Measurements from ENCODE around the gene TTC23.

Gene TTC23

DNA sequence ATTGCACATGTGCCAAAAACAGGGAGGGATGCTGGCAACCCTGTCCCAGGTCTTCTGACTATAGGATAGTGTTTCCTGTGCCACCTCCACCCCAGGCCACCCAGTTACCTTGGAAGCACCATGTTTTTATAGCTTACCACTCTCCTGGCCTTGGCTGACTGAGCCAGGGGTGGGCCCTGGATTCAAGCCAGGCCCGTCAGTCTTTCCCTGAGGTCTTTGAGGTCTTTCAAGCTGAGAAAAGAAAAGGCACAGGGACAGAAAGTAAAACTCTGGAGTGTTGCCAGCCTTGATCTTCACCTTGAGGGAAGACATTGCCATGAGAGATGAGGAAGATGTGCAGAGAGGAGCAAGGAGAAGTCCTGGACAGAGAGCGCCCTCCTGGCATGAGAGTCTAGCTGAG is 98.2 kb downstream of the TTC23 start:
- no peak overlapping the region for H3K4me3 ChIP-seq (ENCODE audit: low read length)
- no peak for DNase-seq (ENCODE audit: low read depth)
- TF ChIP-seq, protein P1, sequence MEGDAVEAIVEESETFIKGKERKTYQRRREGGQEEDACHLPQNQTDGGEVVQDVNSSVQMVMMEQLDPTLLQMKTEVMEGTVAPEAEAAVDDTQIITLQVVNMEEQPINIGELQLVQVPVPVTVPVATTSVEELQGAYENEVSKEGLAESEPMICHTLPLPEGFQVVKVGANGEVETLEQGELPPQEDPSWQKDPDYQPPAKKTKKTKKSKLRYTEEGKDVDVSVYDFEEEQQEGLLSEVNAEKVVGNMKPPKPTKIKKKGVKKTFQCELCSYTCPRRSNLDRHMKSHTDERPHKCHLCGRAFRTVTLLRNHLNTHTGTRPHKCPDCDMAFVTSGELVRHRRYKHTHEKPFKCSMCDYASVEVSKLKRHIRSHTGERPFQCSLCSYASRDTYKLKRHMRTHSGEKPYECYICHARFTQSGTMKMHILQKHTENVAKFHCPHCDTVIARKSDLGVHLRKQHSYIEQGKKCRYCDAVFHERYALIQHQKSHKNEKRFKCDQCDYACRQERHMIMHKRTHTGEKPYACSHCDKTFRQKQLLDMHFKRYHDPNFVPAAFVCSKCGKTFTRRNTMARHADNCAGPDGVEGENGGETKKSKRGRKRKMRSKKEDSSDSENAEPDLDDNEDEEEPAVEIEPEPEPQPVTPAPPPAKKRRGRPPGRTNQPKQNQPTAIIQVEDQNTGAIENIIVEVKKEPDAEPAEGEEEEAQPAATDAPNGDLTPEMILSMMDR (IDR thresholded peaks at IDR 0.05; ENCODE audit: insufficient read depth, low read depth, low read length, missing control alignments): no peak

DNA sequence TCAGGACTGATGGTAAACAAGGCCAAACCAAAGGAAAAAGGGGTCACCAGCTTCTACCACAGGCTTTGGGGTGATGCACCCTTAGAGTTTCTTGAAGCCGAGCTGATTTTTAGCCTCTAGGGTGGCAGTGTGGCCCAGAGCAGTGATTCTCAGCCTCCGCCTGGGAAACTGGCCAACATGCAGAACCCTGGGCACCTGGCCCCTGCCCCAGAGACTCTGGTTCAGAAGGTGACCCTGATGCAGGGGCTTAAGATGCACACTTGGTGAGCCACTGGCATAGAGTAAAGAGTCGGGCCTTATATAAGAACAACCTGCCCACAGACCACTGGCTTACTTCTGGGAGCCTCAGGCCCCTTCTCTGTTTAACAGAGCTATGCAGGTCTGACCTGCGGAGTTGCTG is 100.0 kb downstream of the TTC23 start:
- TF ChIP-seq, protein P1 (IDR thresholded peaks at IDR 0.05; ENCODE audit: insufficient read depth, low read depth, low read length, missing control alignments): no peak

DNA sequence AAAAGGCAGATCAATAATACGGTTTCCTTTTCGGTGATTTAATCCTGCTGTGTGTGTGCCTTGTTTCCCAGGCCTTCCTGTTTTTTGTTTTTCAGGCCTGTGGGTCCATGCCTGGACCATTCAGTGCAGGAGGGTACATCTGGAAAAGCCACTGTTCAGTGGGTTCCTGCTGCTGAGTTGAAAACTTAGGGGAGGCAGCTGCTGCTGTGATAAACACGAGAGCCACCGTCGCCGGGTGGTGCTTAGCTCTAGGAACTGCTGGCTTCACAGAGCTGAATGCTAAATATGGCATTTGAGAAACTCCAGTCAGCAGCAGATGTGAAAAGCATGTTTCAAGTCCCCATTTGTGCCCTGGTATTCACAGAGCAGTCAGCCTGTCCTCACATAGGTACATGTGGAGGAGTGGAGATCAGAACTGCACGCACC is 100.5 kb downstream of the TTC23 start:
- TF ChIP-seq, protein P1 (IDR thresholded peaks at IDR 0.05; ENCODE audit: insufficient read depth, low read depth, low read length, missing control alignments): no peak
- H3K4me3 ChIP-seq (ENCODE audit: low read length): no peak overlapping the region
- DNase-seq (ENCODE audit: low read depth): no peak

More for the DNA sequence above, 100.0 kb downstream of the TTC23 start:
- DNase-seq (ENCODE audit: low read depth): no peak
- no peak overlapping the region for H3K4me3 ChIP-seq (ENCODE audit: low read length)

DNA sequence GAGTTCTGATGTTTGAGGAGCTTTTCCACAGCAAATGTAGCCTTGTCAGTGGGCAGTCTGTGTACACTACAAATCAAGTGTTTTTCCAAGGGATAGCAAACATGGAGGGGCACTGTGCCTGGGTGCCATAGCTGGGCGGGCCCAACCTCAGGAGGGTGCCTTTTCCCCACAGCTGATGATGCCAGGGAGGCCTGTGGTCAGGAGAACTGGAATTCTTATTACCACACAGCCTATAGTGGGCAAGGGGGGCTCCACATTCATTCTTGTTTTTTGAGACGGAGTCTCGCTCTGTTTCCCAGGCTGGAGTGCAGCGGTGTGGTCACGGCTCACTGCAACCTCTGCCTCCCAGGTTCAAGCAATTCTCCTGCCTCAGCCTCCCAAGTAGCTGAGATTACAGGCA is 102.7 kb downstream of the TTC23 start:
- no peak for DNase-seq (ENCODE audit: low read depth)
- H3K4me3 ChIP-seq (ENCODE audit: low read length): no peak overlapping the region
- TF ChIP-seq, protein P1 (IDR thresholded peaks at IDR 0.05; ENCODE audit: insufficient read depth, low read depth, low read length, missing control alignments): no peak

DNA sequence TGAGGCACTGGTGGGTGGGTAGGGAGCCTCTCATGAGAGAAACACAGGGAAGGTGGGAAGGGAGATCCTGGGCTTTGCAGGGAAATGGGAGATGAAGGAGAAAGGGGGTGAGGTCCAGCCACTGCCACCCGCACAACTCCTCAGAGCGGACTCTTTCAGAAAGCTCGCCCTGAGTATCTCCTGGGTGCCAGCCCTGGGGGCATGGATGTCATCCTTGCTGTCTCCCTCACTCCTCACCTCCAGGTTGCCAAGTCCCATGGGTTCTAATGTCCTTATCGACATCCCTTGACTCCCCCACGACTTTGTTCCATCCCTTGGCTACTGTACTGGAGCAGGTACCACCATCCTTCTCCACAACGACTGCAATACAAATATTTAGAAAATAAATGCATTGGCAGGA is 103.6 kb downstream of the TTC23 start:
- TF ChIP-seq, protein P1 (IDR thresholded peaks at IDR 0.05; ENCODE audit: insufficient read depth, low read depth, low read length, missing control alignments): no peak
- no peak for DNase-seq (ENCODE audit: low read depth)
- no peak overlapping the region for H3K4me3 ChIP-seq (ENCODE audit: low read length)

DNA sequence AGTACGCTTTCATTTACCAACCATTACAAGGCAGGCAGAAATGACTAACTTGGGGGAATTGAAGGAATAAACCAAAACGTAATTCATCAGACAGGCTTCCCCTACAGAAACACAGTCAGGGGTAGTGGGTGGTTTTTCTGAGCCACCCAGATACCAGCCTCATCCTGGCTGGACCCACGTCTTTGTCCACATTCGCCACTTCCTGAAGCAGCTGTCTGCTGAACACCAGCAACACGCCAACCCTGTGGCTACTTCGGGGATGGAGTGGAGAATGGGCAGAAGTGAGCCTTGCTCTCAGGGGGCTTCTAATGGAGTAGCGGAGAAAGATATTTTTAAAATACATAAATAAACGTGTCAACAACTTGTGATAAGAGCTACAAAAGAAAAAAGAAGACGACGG is 104.4 kb downstream of the TTC23 start:
- no peak for DNase-seq (ENCODE audit: low read depth)
- TF ChIP-seq, protein P1 (IDR thresholded peaks at IDR 0.05; ENCODE audit: insufficient read depth, low read depth, low read length, missing control alignments): no peak
- no peak overlapping the region for H3K4me3 ChIP-seq (ENCODE audit: low read length)
